Measurements from ENCODE around the gene EXTL1.

Gene EXTL1

GRCh38 chr1:26069941-26070295 is 48.3 kb downstream of the EXTL1 start:
- no peak for TF ChIP-seq TEAD4 (IDR thresholded peaks at IDR 0.05)

- TF ChIP-seq NFIC (IDR thresholded peaks at IDR 0.05) (no peak), FOXM1 (IDR thresholded peaks at IDR 0.05; ENCODE audit: borderline replicate concordance, low read depth) (no peak), YY1 (IDR thresholded peaks at IDR 0.05; ENCODE audit: low read depth) (no peak), CREB1 (IDR thresholded peaks at IDR 0.05; ENCODE audit: low read depth) (no peak), EP300 (IDR thresholded peaks at IDR 0.05; ENCODE audit: borderline replicate concordance) (no peak), ZBTB7A (IDR thresholded peaks at IDR 0.05; ENCODE audit: low read depth) (no peak), MAX (IDR thresholded peaks at IDR 0.05) (no peak), EGR1 (IDR thresholded peaks at IDR 0.05) (no peak)
Measured at GRCh38 chr1:26070296-26070962, 48.9 kb downstream of the EXTL1 start.

- TF ChIP-seq MAX (IDR thresholded peaks at IDR 0.05) = no peak
- TF ChIP-seq YY1 (IDR thresholded peaks at IDR 0.05; ENCODE audit: low read depth) = no peak
- TF ChIP-seq EP300 (IDR thresholded peaks at IDR 0.05; ENCODE audit: borderline replicate concordance) = no peak
- no peak for TF ChIP-seq CEBPB (IDR thresholded peaks at IDR 0.05)
- TF ChIP-seq TAF1 (IDR thresholded peaks at IDR 0.05; ENCODE audit: low read depth) = no peak
- TF ChIP-seq RAD21 (IDR thresholded peaks at IDR 0.05; ENCODE audit: low read depth) = no peak
- TF ChIP-seq CREB1 (IDR thresholded peaks at IDR 0.05; ENCODE audit: low read depth) = no peak
- no peak for TF ChIP-seq FOXM1 (IDR thresholded peaks at IDR 0.05; ENCODE audit: borderline replicate concordance, low read depth)
- TF ChIP-seq TEAD4 (IDR thresholded peaks at IDR 0.05) = no peak
- no peak for TF ChIP-seq USF1 (IDR thresholded peaks at IDR 0.05)
- TF ChIP-seq REST (IDR thresholded peaks at IDR 0.05; ENCODE audit: low read depth) = no peak
- TF ChIP-seq TCF12 (IDR thresholded peaks at IDR 0.05; ENCODE audit: low read depth) = no peak
- no peak for TF ChIP-seq ZBTB7A (IDR thresholded peaks at IDR 0.05; ENCODE audit: low read depth)
- TF ChIP-seq NFIC (IDR thresholded peaks at IDR 0.05) = no peak
- TF ChIP-seq EGR1 (IDR thresholded peaks at IDR 0.05) = no peak
Measured at GRCh38 chr1:26070963-26071342, 49.4 kb downstream of the EXTL1 start.

- TF ChIP-seq EP300 (IDR thresholded peaks at IDR 0.05; ENCODE audit: borderline replicate concordance) (no peak), CREB1 (IDR thresholded peaks at IDR 0.05; ENCODE audit: low read depth) (no peak), YY1 (IDR thresholded peaks at IDR 0.05; ENCODE audit: low read depth) (no peak), TAF1 (IDR thresholded peaks at IDR 0.05; ENCODE audit: low read depth) (no peak), RAD21 (IDR thresholded peaks at IDR 0.05; ENCODE audit: low read depth) (no peak), REST (IDR thresholded peaks at IDR 0.05; ENCODE audit: low read depth) (no peak), ZBTB7A (IDR thresholded peaks at IDR 0.05; ENCODE audit: low read depth) (no peak), USF1 (IDR thresholded peaks at IDR 0.05) (no peak), FOXM1 (IDR thresholded peaks at IDR 0.05; ENCODE audit: borderline replicate concordance, low read depth) (no peak), NFIC (IDR thresholded peaks at IDR 0.05) (no peak), CEBPB (IDR thresholded peaks at IDR 0.05) (no peak)
Measured at GRCh38 chr1:26072305-26072704, 50.7 kb downstream of the EXTL1 start.

GRCh38 chr1:26075421-26076144 is 54.0 kb downstream of the EXTL1 start:
- TF ChIP-seq CEBPB (IDR thresholded peaks at IDR 0.05) (no peak), MAX (IDR thresholded peaks at IDR 0.05) (no peak), NFIC (IDR thresholded peaks at IDR 0.05) (no peak), RAD21 (IDR thresholded peaks at IDR 0.05; ENCODE audit: low read depth) (no peak), TCF12 (IDR thresholded peaks at IDR 0.05; ENCODE audit: low read depth) (no peak), USF1 (IDR thresholded peaks at IDR 0.05) (no peak), EGR1 (IDR thresholded peaks at IDR 0.05) (no peak), TAF1 (IDR thresholded peaks at IDR 0.05; ENCODE audit: low read depth) (no peak), REST (IDR thresholded peaks at IDR 0.05; ENCODE audit: low read depth) (no peak), FOXM1 (IDR thresholded peaks at IDR 0.05; ENCODE audit: borderline replicate concordance, low read depth) (no peak), TEAD4 (IDR thresholded peaks at IDR 0.05) (no peak), YY1 (IDR thresholded peaks at IDR 0.05; ENCODE audit: low read depth) (no peak), ZBTB7A (IDR thresholded peaks at IDR 0.05; ENCODE audit: low read depth) (no peak), EP300 (IDR thresholded peaks at IDR 0.05; ENCODE audit: borderline replicate concordance) (no peak), CREB1 (IDR thresholded peaks at IDR 0.05; ENCODE audit: low read depth) (no peak)

Measured in Ishikawa (cell line).